NCI-H748 (cell line): ENCODE results near the gene HASPIN.

ENCODE experiments used
- DNase-seq: peaks from one replicate; lab custom pipeline; 2025; ENCODE audit not compliant: unreplicated experiment; lab: John Stamatoyannopoulos, UW

HASPIN gene

DNA sequence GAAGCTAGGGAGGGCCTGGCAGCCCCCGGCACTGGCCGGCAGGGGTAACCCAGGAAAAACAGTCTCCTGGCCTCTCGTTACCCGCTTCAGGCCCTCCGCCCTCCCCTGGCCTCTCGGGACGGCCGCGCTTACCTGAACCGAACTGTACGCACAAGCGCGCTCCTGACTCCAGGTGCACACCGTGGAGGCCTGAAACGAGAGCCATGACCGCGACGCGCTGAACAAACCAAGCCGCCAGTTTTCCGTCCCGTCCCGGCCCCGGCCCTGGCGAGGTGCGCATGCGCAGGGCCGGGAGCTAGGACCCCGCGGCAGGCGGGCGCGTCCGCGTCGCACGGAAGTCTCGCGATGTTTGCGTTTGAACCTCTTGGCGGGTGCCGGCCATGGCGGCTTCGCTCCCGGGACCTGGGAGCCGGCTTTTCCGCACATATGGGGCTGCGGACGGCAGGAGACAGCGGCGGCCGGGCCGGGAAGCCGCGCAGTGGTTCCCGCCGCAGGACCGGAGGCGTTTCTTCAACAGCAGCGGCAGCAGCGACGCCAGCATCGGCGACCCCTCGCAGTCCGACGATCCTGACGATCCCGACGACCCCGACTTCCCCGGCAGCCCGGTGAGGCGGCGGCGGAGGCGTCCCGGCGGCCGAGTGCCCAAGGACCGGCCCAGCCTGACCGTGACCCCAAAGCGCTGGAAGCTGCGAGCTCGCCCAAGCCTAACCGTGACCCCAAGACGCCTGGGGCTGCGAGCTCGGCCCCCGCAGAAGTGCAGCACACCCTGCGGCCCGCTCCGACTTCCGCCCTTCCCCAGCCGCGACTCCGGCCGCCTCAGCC, at the start of gene HASPIN:
Gene HASPIN (plus strand): TSS at position 348 of the 822 bp plus-strand sequence. CDS start 33 bp downstream, at position 381.
- peak; percentile 97 for DNase-seq

- DNase-seq = no peak
Observed at GRCh38 chr17:3675886-3676285, 47.8 kb upstream of the HASPIN start.

DNA sequence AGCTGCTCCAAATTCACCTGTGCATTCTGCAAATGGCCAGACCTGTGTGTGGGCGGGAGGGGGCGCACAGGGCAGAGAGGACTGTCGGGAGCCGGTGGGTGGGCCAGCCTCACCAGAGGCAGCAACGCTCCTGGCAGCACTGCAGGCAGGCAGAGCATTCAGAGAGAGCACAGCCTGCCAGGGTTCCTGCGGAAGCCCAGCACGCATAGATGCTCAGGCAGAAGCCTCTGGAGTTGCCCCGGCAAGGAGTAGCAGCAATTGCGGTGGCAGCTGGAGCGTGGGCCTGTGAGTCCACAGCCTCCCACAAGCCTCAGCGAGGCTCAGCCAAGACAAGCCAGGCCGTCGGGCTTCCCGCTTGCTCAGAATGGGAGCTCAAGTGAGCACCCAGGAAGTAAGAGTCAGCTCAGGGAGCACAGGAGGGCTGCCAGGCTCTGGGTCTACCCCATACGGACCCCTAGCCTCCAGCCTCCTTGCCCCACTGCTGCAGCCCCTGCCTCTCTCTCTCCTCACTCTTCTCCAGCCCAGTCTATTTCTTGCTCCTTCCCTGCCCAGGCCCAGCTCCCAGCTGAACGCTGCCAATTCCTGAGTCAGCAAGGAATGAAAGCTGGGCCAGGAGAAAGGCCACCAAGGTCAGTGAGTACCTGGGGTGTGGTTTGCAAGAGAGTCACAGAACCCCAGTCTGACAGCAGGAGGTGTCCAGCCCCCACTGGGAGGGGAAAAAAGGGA, 45.4 kb upstream of the HASPIN start:
- DNase-seq = no peak

DNA sequence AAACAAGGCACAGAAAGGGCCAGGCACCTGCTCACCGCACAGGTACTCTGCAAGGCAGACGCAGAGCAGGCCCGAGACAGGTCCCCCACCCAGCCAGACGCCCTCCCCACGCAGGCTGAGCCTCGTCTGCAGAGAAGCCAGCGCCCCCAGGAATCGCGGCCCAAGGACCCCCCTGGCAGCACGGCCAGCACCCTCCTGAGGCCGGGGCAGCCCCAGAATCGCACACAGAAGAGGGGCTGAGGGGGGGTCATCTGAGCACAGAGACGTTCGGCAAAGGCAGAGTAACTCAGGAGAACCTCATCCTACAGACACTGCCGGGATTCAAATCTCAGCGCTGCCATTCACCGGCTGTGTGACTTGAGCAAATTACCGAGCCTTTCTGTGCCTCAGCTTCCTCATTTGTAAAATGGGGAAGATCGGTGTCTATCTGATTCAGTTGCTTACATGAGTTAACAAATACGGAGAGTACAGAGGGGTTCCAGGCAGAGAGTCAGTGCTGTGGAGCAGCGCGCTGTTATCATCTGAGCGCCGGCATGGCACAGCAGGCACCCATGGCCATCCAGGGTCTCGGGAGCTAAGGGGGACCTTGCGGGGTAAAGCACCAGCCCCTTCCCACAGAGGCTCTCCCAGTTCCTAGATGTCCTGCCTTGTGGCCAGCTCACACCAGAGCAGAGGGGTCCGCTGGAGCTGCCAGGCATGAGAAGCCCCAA, 44.7 kb upstream of the HASPIN start:
- no peak for DNase-seq

- no peak for DNase-seq
Observed at GRCh38 chr17:3679531-3680126, 44.1 kb upstream of the HASPIN start.

DNA sequence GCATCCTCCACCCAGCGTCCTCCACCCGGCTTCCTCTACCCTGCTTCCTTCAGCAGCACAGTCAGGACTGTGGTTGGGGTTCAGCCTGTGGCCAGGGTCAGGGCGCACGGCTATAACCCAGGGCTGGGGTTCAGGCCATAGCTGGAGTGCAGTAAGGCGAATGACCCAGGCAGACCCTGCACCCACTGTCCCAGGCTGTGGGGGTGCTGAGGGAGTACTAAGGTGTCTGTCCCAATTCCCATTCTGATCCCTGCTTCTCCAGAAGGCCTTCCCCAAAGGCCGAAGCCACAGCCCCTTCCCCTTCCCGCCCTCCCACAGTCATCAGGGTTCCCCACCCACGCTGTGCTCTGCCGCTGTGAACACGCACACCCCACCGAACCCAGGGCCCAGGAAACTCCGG, 42.6 kb upstream of the HASPIN start:
- DNase-seq = no peak

DNA sequence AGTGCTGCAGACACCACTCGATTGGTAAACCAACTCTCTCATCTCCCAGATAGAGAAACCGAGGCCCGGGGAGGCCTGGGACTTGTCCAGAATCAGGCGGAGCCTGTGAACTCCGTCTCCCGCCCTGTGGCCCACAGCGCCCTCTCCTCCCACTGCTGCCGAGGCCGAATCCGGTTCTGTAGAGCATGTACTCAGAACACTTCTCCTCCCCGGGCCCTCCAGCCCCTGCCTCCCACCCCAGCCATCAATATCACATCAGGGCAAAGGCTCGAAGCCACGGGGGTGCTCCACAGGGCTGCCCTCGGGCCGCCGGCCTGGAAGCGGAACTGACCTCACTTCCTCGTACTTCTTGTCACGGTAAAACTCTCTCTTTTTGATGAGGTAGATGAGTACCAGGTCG, 42.1 kb upstream of the HASPIN start:
- DNase-seq = no peak

GRCh38 chr17:3682033-3682432, 41.7 kb upstream of the HASPIN start:
- DNase-seq = no peak

DNA sequence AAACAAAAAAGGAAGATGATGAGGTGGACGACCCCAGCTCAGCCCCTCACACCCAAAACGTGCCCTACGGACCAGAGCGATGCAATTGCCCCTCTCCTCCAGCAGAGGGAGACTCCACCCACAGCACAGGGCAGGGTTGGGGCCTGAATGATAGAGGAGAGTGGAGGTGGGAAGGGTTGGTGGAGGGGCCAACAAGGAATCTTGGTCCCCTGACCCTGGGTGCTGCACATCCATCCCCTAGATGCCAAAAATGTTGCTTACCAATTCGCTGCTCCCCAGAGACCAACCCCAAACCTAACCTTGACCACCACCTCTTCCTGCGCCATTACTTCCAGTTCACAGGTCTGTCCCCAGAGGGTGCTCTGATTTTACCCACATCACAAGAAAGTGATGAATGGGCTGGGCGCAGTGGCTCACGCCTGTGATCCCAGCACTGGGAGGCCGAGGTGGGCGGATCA, 40.6 kb upstream of the HASPIN start:
- peak; percentile 48 for DNase-seq

DNA sequence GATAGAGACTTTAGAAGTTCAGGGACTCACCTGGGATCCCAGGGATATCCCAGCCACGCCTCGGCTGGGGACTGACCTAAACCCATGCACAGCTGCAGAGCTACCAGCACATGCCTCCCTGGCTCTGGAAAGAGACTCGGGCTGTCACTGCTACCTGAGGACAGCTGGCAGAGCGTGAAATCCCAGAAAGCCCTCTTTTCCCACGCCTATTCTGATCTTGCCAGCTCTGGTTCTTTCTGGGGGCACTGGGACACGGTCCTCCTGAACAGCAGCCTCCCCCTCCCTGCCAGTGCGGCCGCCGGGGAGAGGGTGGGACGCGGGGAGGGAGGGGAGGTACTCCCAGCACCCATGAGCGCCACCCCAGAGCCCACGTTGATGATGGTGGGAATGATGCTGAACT, 38.5 kb upstream of the HASPIN start:
- no peak for DNase-seq

GRCh38 chr17:3688027-3688553, 35.6 kb upstream of the HASPIN start:
- DNase-seq = no peak

GRCh38 chr17:3688852-3689261, 34.8 kb upstream of the HASPIN start:
- DNase-seq = no peak

DNA sequence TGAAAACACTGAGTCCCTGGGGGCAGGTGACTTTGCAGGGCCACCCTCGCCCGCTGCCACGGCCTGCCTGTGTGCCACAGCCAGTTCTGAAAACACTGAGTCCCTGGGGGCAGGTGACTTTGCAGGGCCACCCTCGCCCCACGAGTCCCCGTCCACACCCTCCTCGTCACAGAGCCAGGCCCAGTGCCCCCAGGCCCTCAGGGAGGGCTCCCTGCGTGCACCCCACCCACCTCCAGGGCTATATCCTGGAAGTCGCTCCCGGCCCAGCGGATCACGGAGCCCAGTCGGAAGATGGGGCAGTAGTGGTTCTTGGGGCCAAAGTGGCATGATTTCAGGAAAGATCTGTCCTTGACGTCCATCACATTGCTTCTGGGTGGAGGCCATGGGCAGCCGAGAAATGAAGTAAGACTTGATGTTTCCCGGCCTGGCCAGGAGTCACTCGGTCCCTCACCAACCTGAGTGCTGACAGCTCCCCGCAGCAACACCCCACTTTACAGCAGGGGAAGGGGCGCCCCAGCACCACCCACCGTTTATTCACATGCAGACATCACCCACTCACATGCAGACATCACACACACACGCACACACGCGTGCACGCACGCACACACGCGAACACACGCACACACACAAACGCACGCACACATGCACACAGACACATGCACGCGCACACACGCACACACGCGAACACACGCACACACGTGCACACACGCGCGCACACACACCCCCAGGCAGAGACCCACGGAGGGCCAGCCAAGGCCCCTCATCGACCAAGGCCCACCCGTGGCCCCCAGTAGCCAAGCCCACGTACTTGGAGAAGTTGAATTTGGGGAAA, 34.2 kb upstream of the HASPIN start:
- no peak for DNase-seq

DNA sequence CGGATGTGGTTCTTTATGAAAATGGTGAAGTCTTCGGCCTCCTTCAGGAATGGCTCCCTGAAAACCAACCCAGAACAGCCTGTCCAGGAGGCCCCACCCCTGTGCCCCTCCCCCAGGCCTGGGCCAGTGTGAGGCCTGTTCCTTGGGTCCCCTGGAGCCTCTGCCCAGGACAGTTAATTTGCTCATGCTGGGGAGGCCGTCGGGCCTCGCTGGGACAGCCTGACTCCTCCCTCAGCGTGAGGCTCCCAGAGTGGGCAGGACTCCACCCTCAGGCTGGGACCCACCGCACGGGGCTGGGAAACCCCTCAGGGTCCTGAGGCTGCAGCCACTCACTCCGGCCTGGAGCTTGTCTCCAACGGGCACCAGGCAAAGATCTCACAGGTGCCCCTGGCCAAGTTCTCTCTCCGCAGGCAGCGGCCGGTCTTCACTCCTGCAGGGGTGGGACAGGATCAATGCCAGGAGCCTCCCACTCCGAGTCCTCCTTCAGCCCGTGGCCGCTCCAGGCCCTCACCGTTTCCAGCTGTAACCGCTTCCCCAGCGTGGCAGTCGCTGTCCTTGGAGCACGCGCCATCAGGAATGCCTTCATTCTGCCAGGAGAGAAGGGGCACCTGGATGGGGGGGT, 33.5 kb upstream of the HASPIN start:
- no peak for DNase-seq

DNA sequence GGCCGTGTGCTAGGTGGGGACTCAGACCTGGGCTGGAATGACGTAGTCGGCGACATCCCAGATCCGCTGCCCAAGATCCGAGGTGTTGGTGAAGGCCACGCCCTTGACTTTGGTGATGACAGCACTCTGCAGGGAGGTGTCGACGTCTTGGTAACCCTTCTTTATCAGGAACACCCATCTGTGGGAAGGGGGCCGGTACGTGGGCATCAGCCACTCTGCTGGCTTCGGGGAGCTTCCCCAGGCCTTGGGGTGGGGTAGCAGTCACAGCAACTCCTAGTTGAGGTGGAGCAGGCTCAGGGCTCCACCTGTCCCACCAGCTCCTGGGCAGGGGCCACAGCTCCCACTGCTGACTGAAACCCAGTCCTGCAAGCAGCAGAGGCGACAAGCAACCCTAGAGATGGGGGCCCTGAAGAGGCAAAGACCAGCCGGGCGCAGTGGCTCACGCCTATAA, 32.1 kb upstream of the HASPIN start:
- no peak for DNase-seq

DNA sequence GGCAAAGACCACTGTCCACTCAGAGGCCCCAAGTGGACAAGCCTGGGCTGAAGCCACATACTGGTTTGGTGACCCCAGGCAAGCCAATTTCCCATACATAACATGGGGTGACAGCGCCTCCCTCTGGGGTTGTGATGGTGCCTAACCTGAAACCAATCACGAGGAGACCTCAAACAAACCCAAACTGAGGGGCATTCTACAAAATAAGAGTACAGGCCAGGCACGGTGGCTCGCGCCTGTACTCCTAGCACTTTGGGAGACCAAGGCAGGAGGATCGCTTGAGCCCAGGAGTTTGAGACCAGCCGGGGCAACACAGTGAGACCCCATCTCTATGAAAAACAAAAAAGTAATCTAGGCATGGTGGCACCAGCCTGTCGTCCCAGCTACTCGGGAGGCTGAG, 31.4 kb upstream of the HASPIN start:
- no peak for DNase-seq

- no peak for DNase-seq
Observed at GRCh38 chr17:3693141-3693540, 30.6 kb upstream of the HASPIN start.

GRCh38 chr17:3693829-3694231, 29.9 kb upstream of the HASPIN start:
- DNase-seq = no peak

- DNase-seq = no peak
Observed at GRCh38 chr17:3695129-3695722, 28.5 kb upstream of the HASPIN start.
